Activated naive CD4-positive, alpha-beta T cell treated with Interleukin-2 at 50 U/mL for 16 hours (primary cell): ENCODE data around the gene HBA2.
"Not testable (repeated sequence)": the region's sequence is repeated elsewhere in the genome, so short reads cannot be mapped to it uniquely, and the experiment has no call there.

Source experiments
- DNase-seq: peaks from one replicate; pipeline ENCODE4 v3.0.0-alpha.2; 2020

HBA2 gene

GRCh38 chr16:204046-204445, 31.4 kb downstream of the HBA2 start:
- DNase-seq, result not testable (repeated sequence)

GRCh38 chr16:209359-209758, 36.7 kb downstream of the HBA2 start:
- DNase-seq, result not testable (repeated sequence)

- not testable (repeated sequence) for DNase-seq
Observed at GRCh38 chr16:211631-212180, 39.0 kb downstream of the HBA2 start.

- DNase-seq, result no peak
Observed at GRCh38 chr16:212999-213398, 40.3 kb downstream of the HBA2 start.

DNA sequence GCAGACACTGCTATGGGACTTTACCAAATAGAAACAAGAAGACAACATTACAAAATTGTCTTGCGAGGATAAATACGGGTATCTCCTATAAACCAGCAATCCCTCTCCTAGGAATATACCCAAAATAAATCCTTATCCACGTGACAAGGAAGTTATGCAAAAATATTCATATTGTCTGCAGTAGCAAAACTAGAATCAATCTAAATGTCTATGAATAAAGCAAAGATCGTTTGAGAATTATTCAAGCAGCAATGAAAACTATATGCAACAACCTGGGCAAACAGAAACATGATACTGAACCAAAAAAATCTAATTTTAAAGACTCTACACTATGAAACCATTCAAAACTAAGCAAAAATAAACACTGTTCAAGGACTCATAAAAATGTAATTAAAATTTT, 47.3 kb downstream of the HBA2 start:
- DNase-seq, result no peak
